ENCODE measurements around the gene SYTL1.

GRCh38 chr1:27302612-27303011, 39.2 kb upstream of the SYTL1 start:
- TF ChIP-seq CTCF (IDR thresholded peaks at IDR 0.05) (no peak), POLR2A (IDR thresholded peaks at IDR 0.05) (no peak)
